GM18502 (cell line): ENCODE results near the gene ANXA6.

Source experiments
- ATAC-seq: cut with Tn5 transposase; IDR thresholded peaks from one replicate; pipeline ENCODE4 v1.9.1; 2021; ENCODE audit warnings: mild to moderate bottlenecking; ENCODE audit not compliant: unreplicated experiment, poor library complexity

Gene ANXA6

DNA sequence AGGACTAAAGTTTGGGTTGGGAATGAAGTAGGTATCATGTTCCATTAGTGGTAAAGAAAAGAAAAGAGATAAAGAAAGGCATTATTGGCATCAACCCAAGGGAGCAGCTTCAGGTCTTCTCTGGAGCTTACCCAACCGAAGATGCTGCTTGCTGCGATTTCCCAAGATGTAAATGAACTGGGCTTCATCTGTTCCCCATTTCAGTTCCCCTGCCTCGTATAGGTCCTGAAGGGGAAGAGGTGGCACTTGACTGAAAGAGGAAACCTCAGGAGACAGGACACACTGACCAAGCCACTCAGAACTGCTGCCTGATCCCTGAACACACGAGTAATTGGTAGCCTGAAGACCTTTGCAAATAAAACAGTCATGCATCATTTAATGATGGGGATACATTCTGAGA is 24.6 kb downstream of the ANXA6 start:
- ATAC-seq: no peak

- ATAC-seq: no peak
Measured at GRCh38 chr5:151130922-151131891, 26.4 kb downstream of the ANXA6 start.

GRCh38 chr5:151130235-151130921 is 27.2 kb downstream of the ANXA6 start:
- no peak for ATAC-seq

GRCh38 chr5:151128817-151129216 is 28.8 kb downstream of the ANXA6 start:
- ATAC-seq: no peak

DNA sequence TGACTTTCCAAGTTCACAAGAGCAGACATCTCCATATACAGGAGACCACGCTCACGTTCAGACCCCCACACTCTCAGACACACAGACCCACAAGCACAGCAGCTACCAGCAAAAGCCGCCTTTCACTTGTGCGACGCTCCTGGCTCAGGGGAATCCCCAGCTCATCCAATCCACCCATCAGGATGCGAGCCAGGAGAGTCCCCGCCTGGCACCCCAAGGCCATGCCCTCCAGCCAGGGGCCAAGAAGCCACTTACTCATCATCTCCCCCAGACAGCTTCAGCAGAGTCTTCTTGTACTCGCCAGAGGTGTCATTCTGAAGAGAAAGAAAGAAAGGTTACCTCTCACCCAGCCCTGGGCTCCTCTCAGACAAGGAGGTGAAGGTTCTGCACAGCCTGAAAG is 29.7 kb downstream of the ANXA6 start:
- ATAC-seq: no peak

DNA sequence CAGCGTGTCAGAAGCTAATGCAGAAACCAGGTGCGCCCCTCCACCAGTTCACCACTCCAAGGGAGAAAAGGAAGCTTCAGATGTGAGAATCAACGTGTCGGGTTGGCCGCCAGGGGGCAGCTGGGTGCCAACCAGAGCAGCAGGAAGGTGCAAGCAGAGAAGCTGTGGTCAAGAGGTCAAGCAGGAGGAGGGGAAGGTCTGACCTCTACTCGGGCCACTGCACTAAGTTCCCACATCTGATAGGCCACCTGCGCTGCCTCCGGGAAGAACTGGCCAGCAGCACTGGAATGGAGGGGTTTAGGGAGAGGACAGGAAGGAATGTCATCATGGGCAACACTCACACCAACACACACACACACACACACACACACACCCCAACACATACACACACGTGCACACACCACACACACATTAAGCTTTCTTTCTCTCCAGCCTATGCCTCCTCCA is 31.4 kb downstream of the ANXA6 start:
- no peak for ATAC-seq

GRCh38 chr5:151125421-151125820 is 32.2 kb downstream of the ANXA6 start:
- peak; percentile 28 for ATAC-seq

- peak; percentile 76 for ATAC-seq
Measured at GRCh38 chr5:151123897-151124751, 33.5 kb downstream of the ANXA6 start.

GRCh38 chr5:151122828-151123227 is 34.8 kb downstream of the ANXA6 start:
- no peak for ATAC-seq

GRCh38 chr5:151121665-151122064 is 35.9 kb downstream of the ANXA6 start:
- ATAC-seq: no peak

DNA sequence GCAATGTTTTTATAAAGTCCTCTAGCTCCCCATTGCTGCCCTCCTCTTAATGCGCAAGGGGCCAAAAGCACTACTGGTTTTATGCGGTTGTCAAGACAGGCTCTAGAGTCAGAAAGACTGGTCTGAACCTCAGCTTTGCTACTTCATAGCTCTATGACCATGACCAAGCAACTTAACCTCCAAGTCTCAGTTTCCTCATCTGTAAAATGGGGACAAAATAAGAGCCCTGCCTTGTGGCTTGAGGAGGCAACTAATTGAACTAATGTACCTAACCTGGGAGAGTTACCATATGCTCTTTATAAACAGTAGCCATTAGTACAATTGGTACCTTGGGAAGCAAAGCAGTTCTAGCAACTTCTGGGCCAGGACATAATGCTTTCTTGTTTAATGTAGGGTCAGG is 36.5 kb downstream of the ANXA6 start:
- ATAC-seq: no peak

- ATAC-seq: no peak
Measured at GRCh38 chr5:151118913-151119575, 38.5 kb downstream of the ANXA6 start.

DNA sequence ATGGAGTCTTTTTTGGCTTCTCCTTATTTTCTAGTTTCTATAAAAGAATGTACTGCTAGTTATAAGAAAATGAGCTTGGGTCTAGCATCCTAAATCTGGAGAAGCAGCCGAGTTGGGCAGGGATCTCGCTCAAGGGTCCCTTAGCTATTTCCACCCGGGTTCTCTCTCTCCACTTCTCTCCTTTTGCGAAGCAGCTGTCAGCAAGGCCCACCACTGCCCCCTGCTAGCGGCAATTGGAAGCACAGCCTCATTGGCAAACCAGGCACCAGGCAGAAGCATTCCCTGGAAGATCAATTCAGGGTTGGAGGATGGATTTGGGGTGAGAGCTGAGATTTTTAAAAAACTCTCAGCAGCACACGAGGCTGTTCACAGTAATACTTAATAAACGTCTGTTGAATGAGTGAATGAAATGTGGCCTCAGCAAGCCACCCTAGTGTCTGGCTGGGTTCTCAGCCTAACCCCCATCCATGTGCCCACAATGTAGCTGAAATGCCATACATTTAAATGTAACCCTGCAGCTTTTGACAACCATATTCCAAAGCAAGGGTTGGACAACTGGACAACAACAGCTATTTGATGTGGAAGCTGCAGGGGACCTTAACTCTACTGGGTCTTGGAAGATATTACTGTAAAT is 42.2 kb downstream of the ANXA6 start:
- no peak for ATAC-seq

GRCh38 chr5:151113651-151114050 is 43.9 kb downstream of the ANXA6 start:
- no peak for ATAC-seq

DNA sequence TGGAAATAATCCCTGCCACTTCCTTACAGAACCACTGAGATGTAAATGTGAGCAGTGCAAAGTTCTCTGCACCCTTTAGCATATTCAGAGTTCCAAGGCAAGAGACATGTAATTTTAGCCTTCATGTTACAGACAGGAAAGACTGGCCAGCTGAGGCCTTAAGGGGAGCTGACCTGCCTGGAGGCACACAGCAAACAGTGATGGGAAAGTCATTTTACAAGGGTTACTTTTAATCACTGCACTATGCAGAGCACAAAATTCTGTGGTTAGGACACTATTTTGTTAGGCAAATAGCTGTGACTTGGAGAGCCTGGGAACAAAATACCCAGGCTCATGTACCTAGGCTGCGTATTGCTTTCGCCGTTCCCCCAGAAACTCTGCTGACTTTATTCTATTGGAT is 46.6 kb downstream of the ANXA6 start:
- no peak for ATAC-seq

DNA sequence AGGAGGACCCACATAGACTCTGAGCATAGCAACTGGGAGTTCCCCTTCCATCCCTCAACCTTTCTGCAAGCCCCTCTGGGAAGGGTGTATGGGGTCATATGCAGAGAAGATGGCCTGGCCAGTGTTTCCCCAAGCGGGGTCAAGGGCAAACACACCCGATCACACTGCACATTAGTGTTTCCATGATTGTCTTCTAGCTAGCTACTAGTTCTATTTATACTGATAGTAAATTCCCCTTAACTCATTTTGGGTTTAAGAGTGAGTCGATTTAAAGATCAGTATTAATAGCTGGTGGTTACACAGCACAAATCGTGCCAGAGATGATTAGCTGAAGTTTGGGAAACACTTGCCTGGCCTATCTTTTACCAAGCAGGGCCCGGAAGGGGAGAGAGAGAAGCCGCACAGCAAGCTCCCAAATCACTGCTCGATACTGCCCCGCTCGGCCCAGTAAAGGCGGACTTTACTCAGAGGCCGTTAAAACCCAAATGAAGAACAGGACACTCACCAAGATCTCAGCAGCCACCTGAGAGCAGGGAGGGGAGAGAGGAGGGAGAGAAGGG is 47.4 kb downstream of the ANXA6 start:
- ATAC-seq: no peak

- ATAC-seq: no peak
Measured at GRCh38 chr5:151108566-151108965, 49.0 kb downstream of the ANXA6 start.

DNA sequence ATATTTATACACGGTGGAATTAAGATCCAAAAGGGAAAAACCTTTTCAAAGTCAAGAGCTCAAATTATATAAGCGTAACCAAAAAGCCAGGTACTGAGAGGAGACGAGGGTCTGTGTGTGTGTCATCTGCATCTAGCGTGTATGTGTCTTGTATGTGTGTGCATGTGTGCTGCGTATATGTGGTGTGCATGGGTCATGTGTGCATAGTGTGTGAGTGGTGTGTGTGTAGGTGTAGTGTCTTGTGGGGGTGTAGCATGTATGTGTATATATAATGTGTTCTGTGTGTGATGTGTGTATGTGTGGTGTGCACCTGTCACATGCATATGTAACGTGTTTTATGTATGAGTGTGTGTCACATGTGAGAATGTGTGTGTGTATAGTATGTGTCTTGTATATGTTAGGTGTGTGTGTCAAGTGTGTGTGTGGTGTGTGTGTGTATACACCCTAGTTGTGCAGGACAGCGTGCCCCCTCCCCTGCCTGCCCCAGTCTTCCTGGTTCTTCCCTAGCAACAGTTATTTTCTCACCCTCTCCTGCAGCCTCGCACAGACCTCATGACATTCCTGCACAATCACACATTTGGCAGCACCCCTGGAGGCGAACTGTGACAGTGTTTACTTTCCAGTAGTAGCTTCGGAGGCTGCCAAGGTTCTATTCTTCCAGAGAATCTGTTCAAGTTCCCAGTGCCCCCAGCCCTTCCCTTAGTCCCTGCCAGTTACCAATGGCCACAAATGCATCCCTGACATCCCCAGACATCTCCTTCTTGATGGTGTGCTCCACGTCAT is 49.6 kb downstream of the ANXA6 start:
- no peak for ATAC-seq
